KMS-11 (cell line): Measurements from ENCODE around the gene MEGF6.

Experiments used
- H2AFZ ChIP-seq: fragments of 200-600 bp; sonication (generic); 2 replicates; pipeline ENCODE4 v1.6.1; 2016; ENCODE audit warnings: antibody characterized with exemption, mixed run types, low read depth
- H3K27ac ChIP-seq: fragments of 200-600 bp; sonication (generic); 2 replicates; pipeline ENCODE4 v1.6.1; 2016; ENCODE audit warnings: mild to moderate bottlenecking, mixed run types
- H3K27me3 ChIP-seq: fragments of 200-600 bp; sonication (generic); 2 replicates; pipeline ENCODE4 v1.6.1; 2017; ENCODE audit warnings: mild to moderate bottlenecking, low read depth, mixed run types, moderate library complexity; ENCODE audit not compliant: insufficient read depth
- H3K36me3 ChIP-seq: fragments of 200-600 bp; sonication (generic); 2 replicates; pipeline ENCODE4 v1.6.1; 2017; ENCODE audit warnings: mild to moderate bottlenecking, mixed run types; ENCODE audit not compliant: insufficient read depth
- H3K4me1 ChIP-seq: fragments of 200-600 bp; sonication (generic); 2 replicates; pipeline ENCODE4 v1.6.1; 2016; ENCODE audit warnings: mild to moderate bottlenecking, low read depth, mixed run types; ENCODE audit not compliant: poor library complexity, severe bottlenecking
- H3K4me2 ChIP-seq: fragments of 200-600 bp; sonication (generic); 2 replicates; pipeline ENCODE4 v1.7.0; 2016; ENCODE audit warnings: mild to moderate bottlenecking, mixed run types
- H3K4me3 ChIP-seq: fragments of 200-600 bp; sonication (generic); IDR thresholded peaks from 2 replicates; pipeline ENCODE4 v1.6.1; 2017; ENCODE audit warnings: low read depth, low read length, mixed read lengths; ENCODE audit not compliant: insufficient read depth
- H3K79me2 ChIP-seq: fragments of 200-600 bp; sonication (generic); 2 replicates; pipeline ENCODE4 v1.6.1; 2016; ENCODE audit warnings: low read depth, mixed run types; ENCODE audit not compliant: insufficient read depth
- H3K9ac ChIP-seq: fragments of 200-600 bp; sonication (generic); 2 replicates; pipeline ENCODE4 v1.6.1; 2016; ENCODE audit warnings: mild to moderate bottlenecking, mixed run types
- H4K20me1 ChIP-seq: fragments of 200-600 bp; sonication (generic); 2 replicates; pipeline ENCODE4 v1.6.1; 2016; ENCODE audit warnings: mild to moderate bottlenecking, mixed run types; ENCODE audit not compliant: insufficient read depth
- CTCF ChIP-seq: fragments of 200-600 bp; sonication (generic); conservative IDR thresholded peaks from 2 replicates; pipeline ENCODE4 v1.6.1; 2017; ENCODE audit warnings: low read depth, mild to moderate bottlenecking, antibody characterized with exemption, low read length, moderate library complexity, mixed read lengths

MEGF6 gene

DNA sequence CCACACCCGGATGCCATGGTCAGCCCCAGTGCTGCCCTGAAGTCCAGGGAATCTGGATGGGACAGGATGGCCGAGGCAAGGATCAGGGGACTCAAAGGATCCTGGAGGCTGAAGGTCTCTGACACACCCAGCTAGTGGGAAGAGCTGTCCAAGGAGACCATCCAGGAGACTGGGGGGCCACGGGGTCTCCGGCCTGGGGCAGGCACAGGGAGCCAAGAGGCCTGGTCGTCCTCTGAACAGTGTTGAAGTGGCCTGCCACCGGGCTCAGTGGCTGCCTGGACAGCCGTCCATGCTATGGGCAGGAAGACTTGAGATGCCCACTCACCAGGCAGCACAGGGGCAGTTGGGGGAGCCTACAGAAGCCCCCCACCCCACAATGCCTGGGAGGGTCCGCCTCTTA lies 41.9 kb downstream of the MEGF6 start:
- TF ChIP-seq CTCF = no peak
- no peak overlapping the region for H3K9ac ChIP-seq
- H3K4me1 ChIP-seq = no peaks in the 10 kb centered on the region
- H3K79me2 ChIP-seq = no peaks in the 10 kb centered on the region
- no peak overlapping the region for H2AFZ ChIP-seq
- H3K36me3 ChIP-seq = no peaks in the 10 kb centered on the region
- no peak overlapping the region for H3K4me2 ChIP-seq
- no peaks in the 10 kb centered on the region for H4K20me1 ChIP-seq
- H3K27me3 ChIP-seq = peaks cover 67% of the 10 kb centered on the region
- H3K4me3 ChIP-seq = no peak overlapping the region
- H3K27ac ChIP-seq = no peak overlapping the region

DNA sequence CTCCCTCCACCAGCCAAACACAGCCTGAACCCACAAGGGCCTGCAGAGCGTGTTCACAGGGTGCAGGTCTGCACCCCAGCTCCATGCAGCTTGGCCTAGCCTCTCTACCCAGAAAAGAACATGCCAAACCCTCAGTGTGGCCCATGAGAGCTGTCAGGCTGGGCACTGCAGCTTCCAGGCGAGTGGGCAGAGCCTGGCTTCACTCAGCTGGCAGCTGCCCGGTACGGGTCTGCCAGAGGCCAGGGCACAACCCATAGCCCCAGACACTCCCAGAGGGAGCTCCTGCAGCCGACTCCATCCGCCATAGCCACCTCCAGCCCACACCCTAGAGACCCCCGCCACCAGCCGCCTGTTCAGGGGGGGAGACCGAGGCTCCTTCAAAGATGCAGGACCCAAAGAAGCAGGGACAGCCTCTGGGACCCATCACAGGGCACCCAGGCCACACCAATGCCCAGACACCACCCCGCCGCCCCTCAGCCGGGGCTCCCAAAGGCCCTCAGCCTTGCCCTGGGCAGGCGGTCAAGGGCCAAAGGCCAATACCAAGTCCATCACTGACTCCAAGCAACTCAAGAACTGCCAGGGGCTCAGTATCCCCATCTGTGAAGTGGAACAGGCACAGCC lies 42.4 kb downstream of the MEGF6 start:
- Histone ChIP-seq H3K9ac (no peak overlapping the region), H4K20me1 (no peaks in the 10 kb centered on the region), H3K4me1 (no peaks in the 10 kb centered on the region), H3K27me3 (peaks cover 69% of the 10 kb centered on the region), H2AFZ (no peak overlapping the region), H3K4me3 (no peak overlapping the region), H3K36me3 (no peaks in the 10 kb centered on the region), H3K4me2 (no peak overlapping the region), H3K27ac (no peak overlapping the region), H3K79me2 (no peaks in the 10 kb centered on the region)
- TF ChIP-seq CTCF = no peak

GRCh38 chr1:3566951-3567804 lies 44.1 kb downstream of the MEGF6 start:
- no peaks in the 10 kb centered on the region for H3K36me3 ChIP-seq
- H3K27me3 ChIP-seq = peaks cover 81% of the 10 kb centered on the region
- no peaks in the 10 kb centered on the region for H3K4me1 ChIP-seq
- H4K20me1 ChIP-seq = no peaks in the 10 kb centered on the region
- H3K4me3 ChIP-seq = no peak overlapping the region
- H3K27ac ChIP-seq = no peak overlapping the region
- H2AFZ ChIP-seq = no peak overlapping the region
- no peak overlapping the region for H3K9ac ChIP-seq
- no peaks in the 10 kb centered on the region for H3K79me2 ChIP-seq
- no peak overlapping the region for H3K4me2 ChIP-seq
- TF ChIP-seq CTCF = no peak

DNA sequence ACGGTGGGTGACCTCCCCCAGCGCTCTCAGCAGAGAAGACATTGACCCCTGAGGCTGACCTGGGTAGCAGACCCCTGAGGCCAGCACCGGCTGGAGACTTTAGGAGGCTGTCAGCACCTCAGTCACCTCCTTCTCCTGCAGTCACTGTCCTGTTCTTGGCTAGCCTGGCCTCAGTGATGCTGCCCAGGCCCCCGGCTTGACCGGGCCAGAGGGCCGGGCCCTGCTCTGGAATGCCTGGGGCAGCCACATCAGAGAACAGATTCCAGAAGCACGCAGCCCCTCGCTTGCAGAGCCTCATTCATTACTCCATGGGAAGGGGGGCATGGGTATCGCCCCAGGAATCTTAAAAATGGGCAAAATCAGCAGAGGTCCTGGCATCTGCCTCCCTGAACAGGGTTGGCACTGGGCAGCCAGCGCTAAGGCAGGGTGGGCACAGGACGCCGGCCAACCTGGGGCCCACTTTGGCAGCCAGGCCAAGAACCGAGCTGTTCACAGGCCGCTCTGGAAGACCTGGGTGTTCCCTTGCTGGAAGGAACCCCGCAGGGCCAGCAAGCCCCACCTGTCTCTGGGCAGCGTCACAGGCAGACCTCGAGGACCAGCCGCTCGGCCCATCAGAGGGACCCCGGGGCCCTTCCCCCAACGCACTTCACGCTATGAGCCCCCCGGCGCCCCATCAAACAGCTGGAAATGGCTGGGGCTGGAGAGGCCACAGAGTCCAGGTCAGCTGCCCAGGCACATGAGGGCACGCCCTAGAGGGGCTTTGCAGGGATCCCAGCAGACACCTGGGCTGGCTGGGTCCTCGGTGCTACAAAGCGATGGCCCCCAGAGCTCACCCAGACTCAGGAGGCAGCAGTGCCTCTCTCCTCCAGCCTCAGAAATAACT lies 45.1 kb downstream of the MEGF6 start:
- H3K27me3 ChIP-seq = peaks cover 91% of the 10 kb centered on the region
- H3K4me3 ChIP-seq = no peak overlapping the region
- no peaks in the 10 kb centered on the region for H3K36me3 ChIP-seq
- H2AFZ ChIP-seq = no peak overlapping the region
- H3K4me2 ChIP-seq = no peak overlapping the region
- H4K20me1 ChIP-seq = no peaks in the 10 kb centered on the region
- H3K27ac ChIP-seq = no peak overlapping the region
- no peaks in the 10 kb centered on the region for H3K4me1 ChIP-seq
- no peak for TF ChIP-seq CTCF
- H3K9ac ChIP-seq = no peak overlapping the region
- H3K79me2 ChIP-seq = no peaks in the 10 kb centered on the region
